Endothelial cell (in vitro differentiated cells): ENCODE data around the gene CPLX3. TPM values are rescaled to one million over a fixed set of nuclear protein-coding genes. Genes with fewer than 3 reads are reported as not detected.

Experiments used
- DNase-seq: peaks from one replicate; pipeline ENCODE4 v3.0.0; 2021; ENCODE audit warnings: low spot score
- H3K27ac Mint-ChIP-seq: one replicate; pipeline ENCODE4 v1.8.0; 2021; ENCODE audit warnings: mixed read lengths, inconsistent platforms; ENCODE audit not compliant: unreplicated experiment
- H3K27me3 Mint-ChIP-seq: one replicate; pipeline ENCODE4 v1.8.0; 2021; ENCODE audit warnings: mild to moderate bottlenecking, moderate library complexity, mixed read lengths, inconsistent platforms; ENCODE audit not compliant: unreplicated experiment
- H3K36me3 Mint-ChIP-seq: one replicate; pipeline ENCODE4 v1.8.0; 2021; ENCODE audit warnings: mild to moderate bottlenecking, low read depth, mixed read lengths, inconsistent platforms; ENCODE audit not compliant: unreplicated experiment
- H3K4me1 Mint-ChIP-seq: one replicate; pipeline ENCODE4 v1.8.0; 2021; ENCODE audit warnings: mild to moderate bottlenecking, mixed read lengths, inconsistent platforms; ENCODE audit not compliant: unreplicated experiment
- H3K4me3 Mint-ChIP-seq: one replicate; pipeline ENCODE4 v1.8.0; 2021; ENCODE audit warnings: mild to moderate bottlenecking, mixed read lengths, inconsistent platforms; ENCODE audit not compliant: unreplicated experiment
- H3K9me3 Mint-ChIP-seq: one replicate; pipeline ENCODE4 v1.8.0; 2021; ENCODE audit warnings: mixed read lengths, inconsistent platforms; ENCODE audit not compliant: unreplicated experiment
- CTCF ChIP-seq: fragments of 200-600 bp; sonication (generic); IDR thresholded peaks from one replicate; pipeline ENCODE4 v1.5.0; 2021; ENCODE audit warnings: antibody characterized with exemption; ENCODE audit not compliant: unreplicated experiment
- total RNA-seq: library from RNA; stranded (reverse); fragmentation: NEBNext Ultra II Directional; extraction: Animal tissue kit (Norgen Biotek cat#: 25700); gene quantifications from one replicate; pipeline ENCODE4 v1.2.1, GENCODE V29; 2021; ENCODE audit not compliant: unreplicated experiment

The CPLX3 gene
- total RNA-seq, 1 donor from 2014 or later, result not detected

DNA sequence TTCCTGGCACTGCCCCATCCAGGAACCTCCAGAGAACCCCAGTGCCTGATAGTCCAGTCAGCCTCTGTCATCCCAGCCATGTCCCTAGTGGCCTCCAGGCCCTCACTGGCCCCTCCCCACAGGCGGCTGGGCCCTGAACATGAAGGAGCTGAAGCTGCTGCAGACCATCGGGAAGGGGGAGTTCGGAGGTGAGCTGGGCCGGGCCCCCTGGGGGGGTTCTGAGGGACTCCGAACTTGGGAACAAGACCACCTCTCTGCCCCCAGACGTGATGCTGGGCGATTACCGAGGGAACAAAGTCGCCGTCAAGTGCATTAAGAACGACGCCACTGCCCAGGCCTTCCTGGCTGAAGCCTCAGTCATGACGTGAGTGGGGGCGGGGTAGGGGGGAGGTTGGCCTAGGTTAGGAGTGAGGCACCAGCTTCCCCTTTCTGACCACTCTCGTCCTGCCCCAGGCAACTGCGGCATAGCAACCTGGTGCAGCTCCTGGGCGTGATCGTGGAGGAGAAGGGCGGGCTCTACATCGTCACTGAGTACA lies 25.8 kb upstream of the CPLX3 start:
- no peak for TF ChIP-seq CTCF
- H3K27me3 Mint-ChIP-seq, result peaks cover 9% of the 10 kb centered on the region
- DNase-seq, result no peak
- no peak overlapping the region for H3K4me3 Mint-ChIP-seq
- no peak overlapping the region for H3K27ac Mint-ChIP-seq
- peaks cover 20% of the 10 kb centered on the region for H3K36me3 Mint-ChIP-seq
- no peaks in the 10 kb centered on the region for H3K4me1 Mint-ChIP-seq
- H3K9me3 Mint-ChIP-seq, result no peaks in the 10 kb centered on the region

DNA sequence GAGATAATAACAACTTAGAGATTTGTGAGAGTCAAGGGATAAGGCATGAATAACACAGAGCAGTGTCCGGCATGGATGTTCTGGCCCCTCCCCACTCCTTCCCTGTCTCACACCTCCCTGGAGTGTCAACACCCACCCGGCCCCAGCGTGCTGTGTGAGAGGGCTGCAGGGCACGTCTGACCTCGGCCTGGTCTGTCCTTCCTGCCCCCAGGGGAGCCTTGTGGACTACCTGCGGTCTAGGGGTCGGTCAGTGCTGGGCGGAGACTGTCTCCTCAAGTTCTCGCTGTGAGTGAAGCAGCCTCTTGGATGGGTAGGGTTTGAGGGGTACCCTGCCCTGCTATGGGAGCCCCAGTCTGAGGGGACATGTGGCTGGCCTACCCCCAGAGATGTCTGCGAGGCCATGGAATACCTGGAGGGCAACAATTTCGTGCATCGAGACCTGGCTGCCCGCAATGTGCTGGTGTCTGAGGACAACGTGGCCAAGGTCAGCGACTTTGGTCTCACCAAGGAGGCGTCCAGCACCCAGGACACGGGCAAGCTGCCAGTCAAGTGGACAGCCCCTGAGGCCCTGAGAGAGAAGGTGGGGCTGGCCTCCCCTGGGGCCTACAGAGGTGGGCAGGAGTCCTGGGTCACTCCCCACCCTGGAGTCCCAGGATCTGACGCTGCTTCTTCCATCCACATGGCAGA lies 25.0 kb upstream of the CPLX3 start:
- Mint-ChIP-seq H3K4me3 (peak overlapping the region; percentile 47), H3K4me1 (no peaks in the 10 kb centered on the region), H3K27me3 (peaks cover 9% of the 10 kb centered on the region), H3K27ac (no peak overlapping the region), H3K36me3 (peaks cover 16% of the 10 kb centered on the region), H3K9me3 (no peaks in the 10 kb centered on the region)
- TF ChIP-seq CTCF, result no peak
- no peak for DNase-seq

DNA sequence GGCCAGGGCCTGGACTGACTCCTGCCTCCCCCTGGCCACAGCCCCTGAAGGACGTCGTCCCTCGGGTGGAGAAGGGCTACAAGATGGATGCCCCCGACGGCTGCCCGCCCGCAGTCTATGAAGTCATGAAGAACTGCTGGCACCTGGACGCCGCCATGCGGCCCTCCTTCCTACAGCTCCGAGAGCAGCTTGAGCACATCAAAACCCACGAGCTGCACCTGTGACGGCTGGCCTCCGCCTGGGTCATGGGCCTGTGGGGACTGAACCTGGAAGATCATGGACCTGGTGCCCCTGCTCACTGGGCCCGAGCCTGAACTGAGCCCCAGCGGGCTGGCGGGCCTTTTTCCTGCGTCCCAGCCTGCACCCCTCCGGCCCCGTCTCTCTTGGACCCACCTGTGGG lies 24.1 kb upstream of the CPLX3 start:
- H3K27me3 Mint-ChIP-seq, result peaks cover 9% of the 10 kb centered on the region
- no peak for DNase-seq
- H3K27ac Mint-ChIP-seq, result no peak overlapping the region
- no peak overlapping the region for H3K4me3 Mint-ChIP-seq
- no peak for TF ChIP-seq CTCF
- H3K4me1 Mint-ChIP-seq, result no peaks in the 10 kb centered on the region
- H3K9me3 Mint-ChIP-seq, result no peaks in the 10 kb centered on the region
- H3K36me3 Mint-ChIP-seq, result peaks cover 16% of the 10 kb centered on the region

- H3K27ac Mint-ChIP-seq, result no peak overlapping the region
- peaks cover 9% of the 10 kb centered on the region for H3K27me3 Mint-ChIP-seq
- no peak overlapping the region for H3K4me3 Mint-ChIP-seq
Measured at GRCh38 chr15:74802862-74803447, 23.5 kb upstream of the CPLX3 start.

More at GRCh38 chr15:74802862-74803447, 23.5 kb upstream of the CPLX3 start:
- TF ChIP-seq CTCF, result no peak
- Mint-ChIP-seq H3K9me3 (no peaks in the 10 kb centered on the region), H3K36me3 (peaks cover 16% of the 10 kb centered on the region), H3K4me1 (no peaks in the 10 kb centered on the region)
- no peak for DNase-seq
